Suprapubic skin (tissue), 4 donors: ENCODE measurements around the gene C14orf132. TPM values are rescaled to one million over a fixed set of nuclear protein-coding genes. Genes with fewer than 3 reads are reported as not detected.
"Not testable (repeated sequence)": the region's sequence is repeated elsewhere in the genome, so short reads cannot be mapped to it uniquely, and the experiment has no call there.

Experiments
- DNase-seq, 2 donors: peaks; one replicate each; pipeline ENCODE4 v3.0.0-alpha.2; 2019; ENCODE audit warnings: low spot score in 2 of 2
- H3K27ac ChIP-seq: fragments of 200-600 bp; sonication (generic); one replicate; pipeline ENCODE4 v1.5.1; 2019
- H3K27me3 ChIP-seq: fragments of 200-600 bp; sonication (generic); one replicate; pipeline ENCODE4 v1.5.1; 2019
- H3K36me3 ChIP-seq: fragments of 200-600 bp; sonication (generic); one replicate; pipeline ENCODE4 v1.5.1; 2019
- H3K4me1 ChIP-seq: fragments of 200-600 bp; sonication (generic); one replicate; pipeline ENCODE4 v1.5.1; 2019
- H3K4me3 ChIP-seq: fragments of 200-600 bp; sonication (generic); one replicate; pipeline ENCODE4 v1.5.1; 2019; ENCODE audit warnings: mild to moderate bottlenecking
- H3K9me3 ChIP-seq: fragments of 200-600 bp; sonication (generic); one replicate; pipeline ENCODE4 v1.5.1; 2019
- CTCF ChIP-seq, 2 donors: fragments of 200-600 bp in 1 of 2; fragments of 450-650 bp in 1 of 2; sonication (generic) in 1 of 2; IDR thresholded peaks; one replicate each; pipeline ENCODE4 v1.5.1; 2016 to 2019; ENCODE audit warnings: antibody characterized with exemption in 2 of 2, mild to moderate bottlenecking in 1 of 2, moderate library complexity in 1 of 2
- EP300 ChIP-seq: sonication (generic); formaldehyde crosslinking; IDR thresholded peaks from one replicate; pipeline ENCODE4 v1.6.1; 2017; ENCODE audit warnings: antibody characterized with exemption
- POLR2A ChIP-seq, 2 donors: fragments of 450-650 bp; IDR thresholded peaks; one replicate each; pipeline ENCODE4 v1.6.1; 2017; ENCODE audit warnings: antibody characterized with exemption in 2 of 2, mild to moderate bottlenecking in 2 of 2, moderate library complexity in 2 of 2
- POLR2AphosphoS5 ChIP-seq, 3 donors: sonication (generic); formaldehyde crosslinking; IDR thresholded peaks; one replicate each; pipeline ENCODE4 v1.6.1; 2017; ENCODE audit warnings: antibody characterized with exemption in 3 of 3
- WGBS: methylation state at CpG from one replicate; pipeline ENCODE4 v1.1.5; 2018; 5-methylcytosine and 5-hydroxymethylcytosine counted together
- total RNA-seq, 4 donors: library from RNA; depleted of rRNA; stranded (reverse); fragments of >200 nt; gene quantifications; one replicate each; pipeline ENCODE4 v1.1.0, GENCODE V29; 2016

Gene C14orf132
- total RNA-seq, 4 donors from 2014 or later, result 16.2 to 34.4 (median 27.9) TPM

DNA sequence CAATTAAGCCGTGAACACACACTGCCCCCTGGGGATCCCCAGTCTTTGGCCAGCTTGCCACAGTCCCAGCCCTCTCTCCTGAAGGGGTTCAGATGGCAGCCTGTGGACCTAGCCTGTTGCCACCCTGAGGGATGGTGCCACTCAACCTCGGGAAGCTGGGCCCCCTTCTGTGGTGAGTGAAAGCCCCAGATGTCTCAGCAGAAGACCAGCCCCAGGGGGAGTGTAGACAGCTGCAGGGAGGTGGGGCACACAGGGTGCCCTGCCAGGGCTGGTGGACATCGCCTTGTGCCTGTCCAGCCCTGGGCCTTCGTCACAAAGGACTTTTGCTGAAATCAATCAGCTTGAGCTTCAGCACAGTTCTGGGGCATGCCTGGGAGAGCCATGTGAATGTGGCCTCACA, 32.4 kb downstream of the C14orf132 start:
- H3K4me3 ChIP-seq, result no peak overlapping the region
- no peaks in the 10 kb centered on the region for H3K27me3 ChIP-seq
- WGBS, result 86% methylated on average over 3 of the region's 4 CpGs
- peaks cover 4% of the 10 kb centered on the region for H3K4me1 ChIP-seq
- TF ChIP-seq EP300, result no peak
- no peak for TF ChIP-seq POLR2A (IDR thresholded peaks at IDR 0.05)
- TF ChIP-seq CTCF (IDR thresholded peaks at IDR 0.05), result no peak
- no peak for TF ChIP-seq POLR2AphosphoS5 (IDR thresholded peaks at IDR 0.05)
- H3K36me3 ChIP-seq, result no peaks in the 10 kb centered on the region
- no peaks in the 10 kb centered on the region for H3K9me3 ChIP-seq
- no peak overlapping the region for H3K27ac ChIP-seq
- DNase-seq, result peak; percentile 51 to 73

- H3K9me3 ChIP-seq, result no peaks in the 10 kb centered on the region
- TF ChIP-seq POLR2A (IDR thresholded peaks at IDR 0.05), result no peak
- no peak for TF ChIP-seq EP300
- TF ChIP-seq CTCF (IDR thresholded peaks at IDR 0.05), result no peak
- TF ChIP-seq POLR2AphosphoS5 (IDR thresholded peaks at IDR 0.05), result no peak
- no peaks in the 10 kb centered on the region for H3K36me3 ChIP-seq
- H3K4me3 ChIP-seq, result no peak overlapping the region
- no peak overlapping the region for H3K27ac ChIP-seq
- peaks cover 5% of the 10 kb centered on the region for H3K4me1 ChIP-seq
- peak in 1 of 2 donors; percentile 29 for DNase-seq
- WGBS, result 97% methylated on average over 10 of the region's 10 CpGs
- no peaks in the 10 kb centered on the region for H3K27me3 ChIP-seq
These were observed 32.9 kb downstream of the C14orf132 start for GRCh38 chr14:96072076-96072475.

- no peak for DNase-seq
- WGBS, result 67% methylated on average over 6 of the region's 6 CpGs
- H3K9me3 ChIP-seq, result no peaks in the 10 kb centered on the region
- TF ChIP-seq CTCF (IDR thresholded peaks at IDR 0.05), result no peak
- TF ChIP-seq EP300, result no peak
- no peak for TF ChIP-seq POLR2A (IDR thresholded peaks at IDR 0.05)
- TF ChIP-seq POLR2AphosphoS5 (IDR thresholded peaks at IDR 0.05), result no peak
- H3K27ac ChIP-seq, result no peak overlapping the region
- H3K4me3 ChIP-seq, result no peak overlapping the region
- H3K4me1 ChIP-seq, result peaks cover 11% of the 10 kb centered on the region
- H3K36me3 ChIP-seq, result no peaks in the 10 kb centered on the region
- H3K27me3 ChIP-seq, result no peaks in the 10 kb centered on the region
These were observed 33.6 kb downstream of the C14orf132 start for GRCh38 chr14:96072746-96073145.

- not testable (repeated sequence) for H3K27me3 ChIP-seq, H3K27ac ChIP-seq, H3K36me3 ChIP-seq, H3K4me3 ChIP-seq, H3K9me3 ChIP-seq
- WGBS, result 75% methylated on average over 4 of the region's 4 CpGs
- peaks cover 18% of the 10 kb centered on the region for H3K4me1 ChIP-seq
- peak in 1 of 2 donors; percentile 13 for DNase-seq
These were observed 34.3 kb downstream of the C14orf132 start for GRCh38 chr14:96073260-96074039.

DNA sequence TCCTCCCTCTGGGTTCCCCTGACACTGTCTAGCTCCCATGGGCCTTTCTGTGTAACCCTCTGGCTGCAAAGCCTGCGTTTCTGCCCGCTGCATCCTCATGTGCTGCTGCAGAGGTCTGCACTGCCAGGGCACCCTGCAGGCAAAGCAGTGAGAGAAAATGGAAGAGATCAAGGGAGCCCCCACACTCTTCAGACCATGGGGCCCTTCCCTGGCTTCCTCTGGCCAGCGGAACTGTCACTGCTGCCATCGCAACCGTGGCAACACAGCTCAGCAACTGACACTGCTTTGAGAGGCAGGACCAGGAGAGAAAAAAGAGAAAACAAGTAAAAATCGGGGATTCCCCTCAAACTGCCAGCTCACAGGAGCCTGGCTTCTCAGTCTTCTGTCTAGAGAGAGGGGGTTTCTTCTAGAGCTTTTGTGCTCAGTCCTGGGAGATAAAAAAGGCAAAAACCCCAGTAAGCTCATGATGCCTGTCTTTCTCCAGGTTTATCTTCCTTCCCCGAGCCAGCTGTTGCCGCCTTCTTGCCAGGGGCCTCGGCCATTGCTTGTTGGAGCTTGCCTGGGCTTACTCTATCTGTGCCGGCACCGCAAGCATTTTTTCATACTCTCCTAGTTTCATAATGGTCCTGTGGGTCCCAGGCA, 38.9 kb downstream of the C14orf132 start:
- H3K4me3 ChIP-seq, result no peak overlapping the region
- peak overlapping the region; percentile 54 for H3K27ac ChIP-seq
- TF ChIP-seq EP300, result no peak
- no peak for TF ChIP-seq CTCF (IDR thresholded peaks at IDR 0.05)
- TF ChIP-seq POLR2A (IDR thresholded peaks at IDR 0.05), result no peak
- TF ChIP-seq POLR2AphosphoS5 (IDR thresholded peaks at IDR 0.05), result no peak

More for the DNA sequence above, 38.9 kb downstream of the C14orf132 start:
- WGBS, result 52% methylated on average over 11 of the region's 11 CpGs
- H3K4me1 ChIP-seq, result peaks cover 26% of the 10 kb centered on the region
- H3K9me3 ChIP-seq, result no peaks in the 10 kb centered on the region
- no peaks in the 10 kb centered on the region for H3K27me3 ChIP-seq
- peak in 1 of 2 donors; percentile 45 for DNase-seq
- no peaks in the 10 kb centered on the region for H3K36me3 ChIP-seq
